ENCODE measurements around the gene UGT1A10.

GRCh38 chr2:233758849-233759248 lies 122.6 kb downstream of the UGT1A10 start:
- no peak for TF ChIP-seq POLR2A (IDR thresholded peaks at IDR 0.05; ENCODE audit: low read depth, low read length)
- no peak for TF ChIP-seq POLR2AphosphoS5 (IDR thresholded peaks at IDR 0.05; ENCODE audit: low read depth, low read length)
- no peak for TF ChIP-seq TAF1 (IDR thresholded peaks at IDR 0.05; ENCODE audit: low read depth, low read length)
- TF ChIP-seq POU2F2 (IDR thresholded peaks at IDR 0.05; ENCODE audit: low read depth, low read length), result no peak
